HCT116 (cell line): Measurements from ENCODE around the gene RNF227. TPM values are rescaled to one million over a fixed set of nuclear protein-coding genes. Genes with fewer than 3 reads are reported as not detected.

Experiments used
- ATAC-seq: fragments of 200-7000 bp; cut with Tn5 transposase; 2 replicates; pipeline ENCODE4 v1.9.1; 2020; ENCODE audit warnings: mild to moderate bottlenecking, moderate library complexity
- BruUV-seq: library from RNA; stranded (reverse); fragments of 400-500 nt; replicated peaks from 2 replicates; lab custom pipeline; 2021; lab: Mats Ljungman, UMichigan
- CTCF ChIA-PET: fragments of 300-600 bp; sonication (Branson Sonifier 250); formaldehyde crosslinking; loops from one replicate; lab custom pipeline; 2021; ENCODE audit warnings: antibody characterized with exemption; lab: Charles Lee
- POLR2A ChIA-PET: fragments of 300-600, 350-600 bp; sonication (Branson Sonifier 250); formaldehyde crosslinking; loops from one replicate; lab custom pipeline; 2021; ENCODE audit warnings: antibody characterized with exemption; lab: Charles Lee
- RAD21 ChIA-PET, 2 experiments: fragments of 300-600 bp; sonication (Branson Sonifier 250); formaldehyde crosslinking; loops; one replicate each; lab custom pipeline; 2023; ENCODE audit warnings: low total read pairs in 2 of 2; ENCODE audit not compliant: uncharacterized antibody in 2 of 2, unreplicated experiment in 2 of 2, low non-redundant PET in 1 of 2; lab: Charles Lee
- DNase-seq: peaks from one replicate; pipeline ENCODE4 v3.0.0-alpha.2; 2010; ENCODE audit warnings: low read depth, low spot score
- H2AFZ ChIP-seq: fragments of 200-600 bp; shearing (Covaris generic), sonication (generic); 2 replicates; pipeline ENCODE4 v1.6.1; 2017; ENCODE audit warnings: low read depth, mixed run types, mixed read lengths, antibody characterized with exemption, low read length; ENCODE audit not compliant: poor library complexity, severe bottlenecking
- H3K27ac ChIP-seq: 2 replicates; pipeline ENCODE4 v1.5.1; 2012; ENCODE audit warnings: low read depth, low read length
- H3K27me3 ChIP-seq: fragments of 200-600 bp; sonication (generic); 2 replicates; pipeline ENCODE4 v1.6.1; 2016; ENCODE audit warnings: mixed run types, low read length, mixed read lengths; ENCODE audit not compliant: insufficient read depth
- H3K36me3 ChIP-seq, 2 experiments: fragments of 200-500 bp in 1 of 2; fragments of 200-600 bp in 1 of 2; sonication (Bioruptor generic) in 1 of 2; sonication (generic) in 1 of 2; 2 replicates each; pipeline versions ENCODE4 v1.5.1 to v1.6.1; 2014 to 2016; ENCODE audit warnings: low read length in 2 of 2, inconsistent platforms in 1 of 2, mixed read lengths in 1 of 2, mixed run types in 1 of 2; ENCODE audit not compliant: insufficient read depth in 2 of 2, control insufficient read depth in 1 of 2
- H3K4me1 ChIP-seq, 2 experiments: fragments of 200-600 bp in 1 of 2; sonication (generic) in 1 of 2; 2 replicates each; pipeline versions ENCODE4 v1.5.1 to v1.6.1; 2012 to 2017; ENCODE audit warnings: low read length in 2 of 2, inconsistent platforms in 1 of 2, mild to moderate bottlenecking in 1 of 2, mixed read lengths in 1 of 2, mixed run types in 1 of 2, moderate library complexity in 1 of 2; ENCODE audit not compliant: insufficient read depth in 2 of 2, control insufficient read depth in 1 of 2
- H3K4me2 ChIP-seq: fragments of 200-600 bp; sonication (generic); 2 replicates; pipeline ENCODE4 v1.6.1; 2017; ENCODE audit warnings: mixed run types, low read length, mixed read lengths
- H3K4me3 ChIP-seq, 2 experiments: fragments of 200-600 bp in 1 of 2; sonication (generic) in 1 of 2; replicated peaks in 1 of 2; 2 replicates each; pipeline ENCODE4 v1.5.1; 2011 to 2016; ENCODE audit warnings: low read length in 2 of 2, control low read depth in 1 of 2, low read depth in 1 of 2, mild to moderate bottlenecking in 1 of 2, mixed read lengths in 1 of 2, mixed run types in 1 of 2
- H3K79me2 ChIP-seq: fragments of 200-600 bp; sonication (generic); 2 replicates; pipeline ENCODE4 v1.6.1; 2017; ENCODE audit warnings: mild to moderate bottlenecking, mixed run types, low read length, moderate library complexity, mixed read lengths; ENCODE audit not compliant: insufficient read depth
- H3K9ac ChIP-seq: fragments of 200-600 bp; sonication (generic); 2 replicates; pipeline ENCODE4 v1.6.1; 2016; ENCODE audit warnings: low read length, mixed read lengths
- H3K9me2 ChIP-seq: fragments of 200-600 bp; sonication (generic), shearing (Covaris generic); 2 replicates; pipeline ENCODE4 v1.6.1; 2017; ENCODE audit warnings: mixed run types, mild to moderate bottlenecking, moderate library complexity; ENCODE audit not compliant: insufficient read depth
- H3K9me3 ChIP-seq, 2 experiments: fragments of 200-500 bp in 1 of 2; fragments of 200-600 bp in 1 of 2; sonication (Bioruptor generic) in 1 of 2; sonication (generic) in 1 of 2; 2 replicates each; pipeline ENCODE4 v1.6.1; 2014 to 2017; ENCODE audit warnings: low read length in 2 of 2, mixed read lengths in 2 of 2, inconsistent platforms in 1 of 2, low read depth in 1 of 2, mild to moderate bottlenecking in 1 of 2, mixed run types in 1 of 2, moderate library complexity in 1 of 2; ENCODE audit not compliant: control insufficient read depth in 1 of 2, insufficient read depth in 1 of 2
- H4K20me1 ChIP-seq: fragments of 200-600 bp; sonication (generic), shearing (Covaris generic); 2 replicates; pipeline ENCODE4 v1.6.1; 2017; ENCODE audit warnings: mixed run types, mild to moderate bottlenecking, moderate library complexity; ENCODE audit not compliant: insufficient read depth
- CBX3 ChIP-seq: IDR thresholded peaks from 2 replicates; pipeline ENCODE4 v1.6.1; 2012; ENCODE audit warnings: low read depth
- CEBPB ChIP-seq: IDR thresholded peaks from 2 replicates; pipeline ENCODE4 v1.6.1; 2012; ENCODE audit warnings: low read depth
- EZH2phosphoT487 ChIP-seq: fragments of 200-600 bp; IDR thresholded peaks from 2 replicates; pipeline ENCODE4 v1.6.1; 2018; ENCODE audit warnings: antibody characterized with exemption, borderline replicate concordance
- JUND ChIP-seq: IDR thresholded peaks from 2 replicates; pipeline ENCODE4 v1.6.1; 2012
- MAX ChIP-seq: IDR thresholded peaks from 2 replicates; pipeline ENCODE4 v1.6.1; 2012
- POLR2A ChIP-seq: IDR thresholded peaks from 2 replicates; pipeline ENCODE4 v1.7.0; 2011; ENCODE audit warnings: borderline replicate concordance; ENCODE audit not compliant: insufficient read depth, insufficient read length; ENCODE audit errors: extremely low read depth
- POLR2AphosphoS5 ChIP-seq: IDR thresholded peaks from 2 replicates; pipeline ENCODE4 v1.6.1; 2011; ENCODE audit warnings: mild to moderate bottlenecking, low read depth, low read length, moderate library complexity
- RAD21 ChIP-seq: IDR thresholded peaks from 2 replicates; pipeline ENCODE4 v1.6.1; 2012; ENCODE audit warnings: low read depth, mild to moderate bottlenecking
- SP1 ChIP-seq: IDR thresholded peaks from 2 replicates; pipeline ENCODE4 v1.6.1; 2012; ENCODE audit warnings: low read depth
- TCF7L2 ChIP-seq: IDR thresholded peaks from 2 replicates; pipeline ENCODE4 v1.7.0; 2011; ENCODE audit warnings: borderline replicate concordance, inconsistent platforms; ENCODE audit not compliant: insufficient read depth, insufficient read length; ENCODE audit errors: extremely low read depth
- YY1 ChIP-seq: IDR thresholded peaks from 2 replicates; pipeline ENCODE4 v1.6.1; 2011; ENCODE audit warnings: low read length, low read depth, moderate library complexity, mild to moderate bottlenecking; ENCODE audit not compliant: insufficient replicate concordance; ENCODE audit errors: extremely low read depth
- ZBTB33 ChIP-seq: IDR thresholded peaks from 2 replicates; pipeline ENCODE4 v1.6.1; 2011; ENCODE audit warnings: mild to moderate bottlenecking, low read length, moderate library complexity; ENCODE audit not compliant: insufficient replicate concordance; ENCODE audit errors: extremely low read depth
- intact Hi-C: fragments of 100-400 bp; cut with micrococcal nuclease; formaldehyde crosslinking; loops from 2 replicates; pipeline ENCODE4 v1.10.0; 2022
- total RNA-seq: library from RNA; stranded (reverse); gene quantifications from one replicate; pipeline ENCODE4 v1.2.1, GENCODE V29; 2021; ENCODE audit not compliant: unreplicated experiment
- TF ChIP-seq, protein P1 (sequence below): IDR thresholded peaks from 2 replicates; pipeline ENCODE4 v1.6.1; 2012; ENCODE audit warnings: low read depth
- TF ChIP-seq, protein P2 (sequence below), 3 experiments: fragments of 200-600 bp in 1 of 3; sonication (generic) in 1 of 3; IDR thresholded peaks in 2 of 3; conservative IDR thresholded peaks in 1 of 3; 2 replicates each; pipeline ENCODE4 v1.5.1; 2012 to 2017; ENCODE audit warnings: low read depth in 2 of 3, low read length in 2 of 3, antibody characterized with exemption in 1 of 3, borderline replicate concordance in 1 of 3, control low read depth in 1 of 3, mild to moderate bottlenecking in 1 of 3, mixed read lengths in 1 of 3, mixed run types in 1 of 3, moderate library complexity in 1 of 3; ENCODE audit not compliant: insufficient read depth in 1 of 3

Gene RNF227
- total RNA-seq, 1 experiment from 2014 or later: 0.74 TPM

DNA sequence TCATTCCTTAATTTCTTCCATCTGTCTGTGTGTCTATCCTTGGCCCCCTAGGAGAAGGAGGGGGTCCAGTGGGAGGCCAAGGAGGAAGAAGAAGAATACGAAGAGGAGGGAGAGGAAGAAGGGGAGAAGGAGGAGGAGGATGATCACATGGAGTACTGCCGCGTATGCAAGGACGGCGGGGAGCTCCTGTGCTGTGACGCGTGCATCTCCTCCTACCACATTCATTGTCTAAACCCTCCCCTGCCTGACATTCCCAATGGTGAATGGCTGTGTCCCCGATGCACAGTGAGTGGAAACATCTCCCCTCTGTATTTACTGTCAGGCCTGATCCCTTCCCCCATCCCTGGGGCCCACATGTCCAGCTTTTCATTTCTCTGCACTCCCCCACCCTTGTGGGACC, 21.2 kb downstream of the RNF227 start:
- H3K4me2 ChIP-seq: no peak overlapping the region
- ChIA-PET CTCF (no interaction called here), POLR2A (no interaction called here), RAD21 (no interaction called here)
- no peaks in the 10 kb centered on the region for H4K20me1 ChIP-seq
- no peak for DNase-seq
- intact Hi-C loops: loop anchor here (5.0 kb wide), 1 partner anchor 73 kb away; no protein-coding TSS in a partner anchor
- peaks cover 38 to 39% of the 10 kb centered on the region in 2 experiments; a peak in 3 of 4 replicates for H3K36me3 ChIP-seq
- H3K27me3 ChIP-seq: no peaks in the 10 kb centered on the region
- H3K9me3 ChIP-seq: no peaks in the 10 kb centered on the region
- peaks cover 2% of the 10 kb centered on the region in 2 experiments for H3K4me1 ChIP-seq
- no peaks in the 10 kb centered on the region for H3K79me2 ChIP-seq
- H3K4me3 ChIP-seq: no peak overlapping the region
- no peak for ATAC-seq
- no peak overlapping the region for H3K27ac ChIP-seq
- H3K9ac ChIP-seq: no peak overlapping the region
- BruUV-seq: no TSS peak
- no peak overlapping the region for H2AFZ ChIP-seq
- H3K9me2 ChIP-seq: no peaks in the 10 kb centered on the region
- TF ChIP-seq, protein P1, sequence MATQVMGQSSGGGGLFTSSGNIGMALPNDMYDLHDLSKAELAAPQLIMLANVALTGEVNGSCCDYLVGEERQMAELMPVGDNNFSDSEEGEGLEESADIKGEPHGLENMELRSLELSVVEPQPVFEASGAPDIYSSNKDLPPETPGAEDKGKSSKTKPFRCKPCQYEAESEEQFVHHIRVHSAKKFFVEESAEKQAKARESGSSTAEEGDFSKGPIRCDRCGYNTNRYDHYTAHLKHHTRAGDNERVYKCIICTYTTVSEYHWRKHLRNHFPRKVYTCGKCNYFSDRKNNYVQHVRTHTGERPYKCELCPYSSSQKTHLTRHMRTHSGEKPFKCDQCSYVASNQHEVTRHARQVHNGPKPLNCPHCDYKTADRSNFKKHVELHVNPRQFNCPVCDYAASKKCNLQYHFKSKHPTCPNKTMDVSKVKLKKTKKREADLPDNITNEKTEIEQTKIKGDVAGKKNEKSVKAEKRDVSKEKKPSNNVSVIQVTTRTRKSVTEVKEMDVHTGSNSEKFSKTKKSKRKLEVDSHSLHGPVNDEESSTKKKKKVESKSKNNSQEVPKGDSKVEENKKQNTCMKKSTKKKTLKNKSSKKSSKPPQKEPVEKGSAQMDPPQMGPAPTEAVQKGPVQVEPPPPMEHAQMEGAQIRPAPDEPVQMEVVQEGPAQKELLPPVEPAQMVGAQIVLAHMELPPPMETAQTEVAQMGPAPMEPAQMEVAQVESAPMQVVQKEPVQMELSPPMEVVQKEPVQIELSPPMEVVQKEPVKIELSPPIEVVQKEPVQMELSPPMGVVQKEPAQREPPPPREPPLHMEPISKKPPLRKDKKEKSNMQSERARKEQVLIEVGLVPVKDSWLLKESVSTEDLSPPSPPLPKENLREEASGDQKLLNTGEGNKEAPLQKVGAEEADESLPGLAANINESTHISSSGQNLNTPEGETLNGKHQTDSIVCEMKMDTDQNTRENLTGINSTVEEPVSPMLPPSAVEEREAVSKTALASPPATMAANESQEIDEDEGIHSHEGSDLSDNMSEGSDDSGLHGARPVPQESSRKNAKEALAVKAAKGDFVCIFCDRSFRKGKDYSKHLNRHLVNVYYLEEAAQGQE: no peak
- TF ChIP-seq YY1: no peak
- TF ChIP-seq POLR2A: no peak
- no peak for TF ChIP-seq MAX
- TF ChIP-seq CEBPB: no peak
- no peak for TF ChIP-seq RAD21
- TF ChIP-seq JUND: no peak
- TF ChIP-seq EZH2phosphoT487: no peak
- TF ChIP-seq ZBTB33: no peak
- TF ChIP-seq, protein P2, sequence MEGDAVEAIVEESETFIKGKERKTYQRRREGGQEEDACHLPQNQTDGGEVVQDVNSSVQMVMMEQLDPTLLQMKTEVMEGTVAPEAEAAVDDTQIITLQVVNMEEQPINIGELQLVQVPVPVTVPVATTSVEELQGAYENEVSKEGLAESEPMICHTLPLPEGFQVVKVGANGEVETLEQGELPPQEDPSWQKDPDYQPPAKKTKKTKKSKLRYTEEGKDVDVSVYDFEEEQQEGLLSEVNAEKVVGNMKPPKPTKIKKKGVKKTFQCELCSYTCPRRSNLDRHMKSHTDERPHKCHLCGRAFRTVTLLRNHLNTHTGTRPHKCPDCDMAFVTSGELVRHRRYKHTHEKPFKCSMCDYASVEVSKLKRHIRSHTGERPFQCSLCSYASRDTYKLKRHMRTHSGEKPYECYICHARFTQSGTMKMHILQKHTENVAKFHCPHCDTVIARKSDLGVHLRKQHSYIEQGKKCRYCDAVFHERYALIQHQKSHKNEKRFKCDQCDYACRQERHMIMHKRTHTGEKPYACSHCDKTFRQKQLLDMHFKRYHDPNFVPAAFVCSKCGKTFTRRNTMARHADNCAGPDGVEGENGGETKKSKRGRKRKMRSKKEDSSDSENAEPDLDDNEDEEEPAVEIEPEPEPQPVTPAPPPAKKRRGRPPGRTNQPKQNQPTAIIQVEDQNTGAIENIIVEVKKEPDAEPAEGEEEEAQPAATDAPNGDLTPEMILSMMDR (IDR thresholded peaks at IDR 0.05 in 2 of 3, conservative IDR thresholded peaks at IDR 0.05 in 1 of 3; ENCODE audit: borderline replicate concordance in 1 of 3, insufficient read depth in 1 of 3, low read depth in 2 of 3, low read length in 2 of 3): no peak
- TF ChIP-seq POLR2AphosphoS5: no peak
- no peak for TF ChIP-seq SP1
- no peak for TF ChIP-seq CBX3
- no peak for TF ChIP-seq TCF7L2
- TF ChIP-seq, all 23 proteins: peak for 0
